HK-2 (cell line): ENCODE data around the gene CAMTA2.
A peak's percentile ranks its signal among the peaks of the same experiment; 100 is the strongest.

ENCODE experiments used
- DNase-seq: peaks from one replicate; pipeline ENCODE4 v3.0.0-alpha.2; 2018; ENCODE audit not compliant: unreplicated experiment

CAMTA2 gene

GRCh38 chr17:5002121-5002788 lies 14.8 kb upstream of the CAMTA2 start:
- no peak for DNase-seq

DNA sequence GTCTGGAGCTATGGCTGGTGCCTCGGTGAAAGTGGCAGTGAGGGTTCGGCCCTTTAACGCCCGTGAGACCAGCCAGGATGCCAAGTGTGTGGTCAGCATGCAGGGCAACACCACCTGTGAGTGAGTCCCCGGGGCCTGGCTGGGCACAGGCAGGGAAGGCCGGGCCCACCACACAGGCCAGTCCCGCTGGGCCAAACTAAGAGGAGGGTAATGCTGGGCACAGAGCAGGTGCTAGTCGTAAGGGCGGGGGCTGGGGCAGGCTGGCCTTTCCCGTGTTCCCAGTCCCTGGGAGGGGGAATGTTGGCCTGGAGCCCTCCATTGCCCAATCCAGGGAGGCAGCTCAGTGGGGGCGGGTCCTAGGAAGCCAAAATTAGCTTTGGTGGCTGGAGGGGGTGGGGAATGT lies 12.8 kb upstream of the CAMTA2 start:
- DNase-seq = no peak

DNA sequence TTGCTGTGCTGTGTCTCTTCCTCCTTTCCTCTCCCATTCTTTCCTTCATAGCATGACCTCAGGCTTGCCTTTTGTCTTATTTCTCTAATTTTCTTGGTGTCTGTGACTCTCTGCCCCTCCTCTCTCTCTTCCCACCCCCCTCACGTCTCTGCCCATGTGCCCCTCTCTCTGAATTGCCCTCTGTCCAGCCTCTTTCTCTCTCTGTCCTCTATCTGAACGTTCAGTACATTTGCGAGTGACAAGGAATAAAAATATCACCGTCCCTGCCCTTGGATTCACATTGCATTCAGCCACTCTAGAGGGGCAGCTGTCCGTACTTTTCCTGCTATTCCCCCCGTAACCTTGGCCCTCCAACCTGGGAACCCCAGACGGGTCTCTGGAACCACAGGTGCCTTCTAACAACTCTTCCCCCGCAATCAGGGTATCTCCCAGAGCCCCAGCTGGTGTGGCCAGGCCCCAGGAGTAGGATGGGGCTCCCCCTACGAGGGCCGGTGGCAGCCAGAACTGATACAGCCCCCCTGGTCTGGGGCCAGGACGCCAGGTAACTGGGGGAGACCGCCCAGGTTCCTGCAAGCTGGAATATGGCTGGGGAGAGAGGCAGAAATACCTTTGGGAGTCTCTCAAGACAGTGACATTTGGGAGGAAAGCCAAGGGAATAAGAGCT lies 12.1 kb upstream of the CAMTA2 start:
- DNase-seq = no peak

- DNase-seq = no peak
Observed at GRCh38 chr17:4998732-4999429, 11.4 kb upstream of the CAMTA2 start.

GRCh38 chr17:4998027-4998731 lies 10.7 kb upstream of the CAMTA2 start:
- DNase-seq = peak; percentile 57

- DNase-seq = peak; percentile 94
Observed at GRCh38 chr17:4997302-4998026, 10.0 kb upstream of the CAMTA2 start, which contains the start of the genes INCA1 and KIF1C. Gene INCA1, minus strand, starts transcription at chr17:4997522. Its CDS starts 3,085 bp downstream, at chr17:4994437. Gene KIF1C, plus strand, starts transcription at chr17:4997950. Its CDS starts 2,297 bp downstream, at chr17:5000247.

GRCh38 chr17:4994081-4994595 lies 6.7 kb upstream of the CAMTA2 start:
- no peak for DNase-seq

DNA sequence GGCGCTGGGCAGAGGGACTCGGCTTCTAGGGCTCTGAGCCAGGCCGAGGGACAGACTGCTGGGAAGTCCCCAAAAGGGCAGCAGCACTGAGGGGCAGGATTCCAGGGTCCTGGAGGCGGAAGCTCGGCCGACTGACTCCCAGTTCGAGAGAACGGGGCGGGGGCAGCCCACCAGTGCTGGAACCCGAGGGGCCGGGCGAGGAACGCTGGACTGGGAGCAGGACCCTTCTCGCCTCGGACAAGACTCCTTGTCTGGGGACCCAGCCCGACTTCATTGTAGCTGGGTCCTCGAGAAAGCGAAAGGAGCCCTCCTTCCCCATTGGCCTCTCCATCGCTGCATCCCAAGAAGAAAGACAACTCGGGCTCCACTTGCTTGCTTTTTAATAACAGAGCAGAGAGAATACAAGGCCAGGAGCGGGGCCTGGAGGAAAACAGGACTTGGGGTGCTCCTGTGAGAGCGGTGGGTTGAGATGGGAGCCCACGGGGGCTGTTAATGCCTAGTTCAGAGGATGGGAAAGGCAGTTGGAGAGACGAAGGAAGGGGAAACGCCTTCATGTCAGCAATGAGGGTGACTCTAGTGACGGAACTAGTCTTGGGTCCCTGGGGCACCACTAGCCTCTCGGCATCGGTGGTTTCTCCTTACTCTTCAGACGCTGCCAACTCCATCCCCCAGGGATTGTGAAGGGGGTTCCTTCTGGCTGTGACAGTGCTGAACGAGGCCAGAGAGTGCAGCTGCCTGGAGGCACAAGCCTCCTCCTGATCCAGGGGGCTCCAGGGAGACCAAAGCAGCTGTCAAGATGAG lies 492 bp upstream of the CAMTA2 start:
- DNase-seq = no peak

GRCh38 chr17:4986403-4986802 lies 1.1 kb downstream of the CAMTA2 start:
- DNase-seq = no peak

DNA sequence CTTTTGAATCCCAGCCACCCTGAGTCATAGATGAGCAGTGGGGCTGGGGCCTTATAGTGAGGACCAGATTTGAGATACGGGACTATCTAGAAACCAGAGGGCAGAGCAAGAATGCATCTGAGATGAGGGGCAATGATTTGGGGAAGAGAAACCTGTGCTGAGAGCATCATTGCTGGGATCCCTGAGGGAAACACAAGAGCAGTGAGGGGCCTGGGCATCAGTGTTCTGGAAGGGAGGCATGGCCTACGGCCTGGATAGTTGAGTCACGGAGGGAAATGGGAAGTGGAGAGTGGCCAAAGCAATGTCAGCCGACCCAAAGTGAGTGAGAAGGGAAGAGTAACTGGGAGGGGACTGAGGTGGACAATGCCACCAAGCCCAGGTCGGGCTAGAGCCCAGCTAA lies 5.2 kb downstream of the CAMTA2 start:
- no peak for DNase-seq

GRCh38 chr17:4980644-4981216 lies 6.7 kb downstream of the CAMTA2 start:
- DNase-seq = no peak

DNA sequence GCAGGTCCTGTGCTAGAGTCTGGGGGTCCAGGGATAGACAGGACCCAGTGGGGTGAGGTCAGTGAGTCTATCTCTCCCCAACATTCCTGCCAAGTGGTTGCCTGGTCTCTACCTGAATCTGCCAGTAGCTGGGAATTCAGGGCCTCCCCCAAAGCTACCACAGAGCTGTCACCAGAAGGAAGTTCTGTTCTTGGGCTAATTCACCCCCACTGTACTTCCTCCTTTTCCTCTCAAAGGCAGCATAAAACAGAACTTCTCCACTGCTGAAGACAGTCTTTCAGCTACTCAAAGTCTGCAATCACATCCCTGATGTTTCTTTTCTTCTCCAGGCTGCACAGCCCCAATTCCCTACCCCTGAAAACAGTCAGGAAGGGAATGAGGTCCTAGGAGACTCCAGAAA lies 8.7 kb downstream of the CAMTA2 start:
- DNase-seq = no peak

- no peak for DNase-seq
Observed at GRCh38 chr17:4974115-4974670, 13.3 kb downstream of the CAMTA2 start.

GRCh38 chr17:4973256-4974114 lies 14.0 kb downstream of the CAMTA2 start:
- no peak for DNase-seq

DNA sequence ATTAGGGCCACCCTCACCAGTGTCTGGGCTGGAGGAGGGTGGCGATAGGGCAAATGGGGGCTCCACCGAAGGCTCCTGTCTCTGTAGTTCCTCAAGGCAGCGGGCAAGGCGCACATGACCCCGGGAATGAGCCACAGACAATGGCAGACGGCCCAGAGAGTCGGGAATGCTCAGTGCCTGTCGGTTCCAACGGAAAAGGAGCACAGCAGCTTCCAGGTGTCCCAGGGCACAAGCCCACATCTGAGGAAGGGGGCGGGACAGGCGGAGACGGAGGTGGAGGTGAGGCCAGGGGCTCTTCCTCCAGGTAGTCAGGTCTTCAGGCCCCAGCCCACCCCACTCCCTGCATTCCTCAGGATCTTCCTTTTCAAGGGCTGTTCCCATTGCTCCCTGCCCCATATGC lies 14.7 kb downstream of the CAMTA2 start:
- no peak for DNase-seq

DNA sequence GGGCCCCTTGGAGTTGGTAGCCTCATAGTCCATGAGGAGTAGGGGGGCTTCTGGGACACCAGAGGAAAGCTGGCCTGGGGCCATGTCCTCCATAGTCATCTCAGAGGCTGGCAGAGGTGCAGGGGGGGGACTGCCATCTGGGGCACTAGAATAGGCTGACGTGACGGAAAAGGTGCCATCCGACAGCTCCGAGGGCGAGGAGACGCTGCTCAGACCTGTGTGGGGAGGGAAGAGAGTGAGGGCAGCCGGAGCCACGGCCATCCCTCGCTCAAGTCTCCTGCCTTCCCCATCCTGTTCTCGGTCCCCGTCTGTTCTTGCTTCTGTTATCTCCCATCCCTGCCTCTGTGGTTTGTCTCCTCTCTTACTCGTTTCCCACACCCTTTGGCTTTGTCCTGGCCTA lies 15.2 kb downstream of the CAMTA2 start:
- no peak for DNase-seq

DNA sequence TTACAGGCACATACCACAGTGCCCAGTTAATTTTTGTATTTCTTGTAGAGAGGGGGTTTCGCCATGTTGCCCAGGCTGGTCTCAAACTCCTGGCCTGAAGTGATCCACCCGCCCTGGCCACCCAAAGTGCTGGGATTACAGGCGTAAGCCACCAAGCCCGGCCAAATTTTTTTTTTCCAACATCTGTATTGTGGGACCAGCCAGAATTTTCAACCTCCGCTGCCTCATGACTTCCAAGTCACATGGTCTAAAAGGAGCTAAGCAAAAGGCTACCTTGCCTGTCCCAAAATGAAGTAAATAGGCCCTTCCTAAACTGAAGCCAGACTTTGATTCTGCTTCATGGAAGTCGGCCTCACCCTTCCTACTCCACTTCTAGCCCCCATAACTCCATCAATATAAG lies 15.6 kb downstream of the CAMTA2 start:
- no peak for DNase-seq

DNA sequence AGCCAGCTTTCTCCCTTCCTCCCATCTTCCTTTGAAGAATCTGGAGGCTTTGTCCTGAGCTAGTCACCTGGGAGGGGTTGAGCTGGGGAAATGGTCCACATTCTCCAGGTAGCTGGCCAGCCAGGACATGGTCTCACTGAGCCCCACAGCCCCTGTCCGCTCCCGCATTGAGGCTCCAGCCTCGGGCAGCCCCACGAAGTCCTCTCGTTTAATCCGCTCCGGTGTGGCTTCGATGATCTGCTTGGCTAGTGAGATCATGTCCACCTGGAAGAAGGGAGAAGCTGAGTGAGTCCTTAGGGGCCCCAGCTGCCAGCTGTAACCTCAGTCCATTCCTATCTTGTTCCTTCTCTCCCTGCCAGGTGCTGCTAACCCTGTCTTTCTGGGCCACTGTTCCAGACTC lies 17.2 kb downstream of the CAMTA2 start:
- DNase-seq = no peak
